ENCODE results near the gene FAM163B.
"Not testable (repeated sequence)": the region's sequence is repeated elsewhere in the genome, so short reads cannot be mapped to it uniquely, and the experiment has no call there.

FAM163B gene

GRCh38 chr9:133629221-133630110 lies 20.3 kb upstream of the FAM163B start (continued):
- no peak for TF ChIP-seq POU6F1 (CRISPR knock-in tag; IDR thresholded peaks at IDR 0.05; ENCODE audit: borderline replicate concordance, low read depth)
- no peak for TF ChIP-seq ZNF8 (CRISPR knock-in tag; IDR thresholded peaks at IDR 0.05)
- no peak for TF ChIP-seq ZNF565 (CRISPR knock-in tag; conservative IDR thresholded peaks at IDR 0.05; ENCODE audit: low read depth)
- no peak for TF ChIP-seq GLIS3 (CRISPR knock-in tag; IDR thresholded peaks at IDR 0.05)
- no peak for TF ChIP-seq PPARA (CRISPR knock-in tag; IDR thresholded peaks at IDR 0.05; ENCODE audit: borderline replicate concordance)
- TF ChIP-seq ESRRG (CRISPR knock-in tag; IDR thresholded peaks at IDR 0.05) = no peak
- no peak for TF ChIP-seq PATZ1 (CRISPR knock-in tag; IDR thresholded peaks at IDR 0.05; ENCODE audit: borderline replicate concordance)

GRCh38 chr9:133628766-133629165 lies 19.6 kb upstream of the FAM163B start:
- TF ChIP-seq ESRRG (CRISPR knock-in tag; IDR thresholded peaks at IDR 0.05) (no peak), CSDC2 (CRISPR knock-in tag; IDR thresholded peaks at IDR 0.05) (no peak), BACH2 (CRISPR knock-in tag; IDR thresholded peaks at IDR 0.05; ENCODE audit: borderline replicate concordance) (no peak), RARB (CRISPR knock-in tag; IDR thresholded peaks at IDR 0.05) (no peak), POU6F1 (CRISPR knock-in tag; IDR thresholded peaks at IDR 0.05; ENCODE audit: borderline replicate concordance, low read depth) (no peak)
- ATAC-seq = no peak

- ATAC-seq = no peak
- TF ChIP-seq ZFP3 (CRISPR knock-in tag; IDR thresholded peaks at IDR 0.05) (no peak), TCF4 (CRISPR knock-in tag; IDR thresholded peaks at IDR 0.05; ENCODE audit: borderline replicate concordance) (peak; percentile 77; the same call in 1 of the 2 replicates)
Measured at GRCh38 chr9:133627341-133627740, 18.2 kb upstream of the FAM163B start.

DNA sequence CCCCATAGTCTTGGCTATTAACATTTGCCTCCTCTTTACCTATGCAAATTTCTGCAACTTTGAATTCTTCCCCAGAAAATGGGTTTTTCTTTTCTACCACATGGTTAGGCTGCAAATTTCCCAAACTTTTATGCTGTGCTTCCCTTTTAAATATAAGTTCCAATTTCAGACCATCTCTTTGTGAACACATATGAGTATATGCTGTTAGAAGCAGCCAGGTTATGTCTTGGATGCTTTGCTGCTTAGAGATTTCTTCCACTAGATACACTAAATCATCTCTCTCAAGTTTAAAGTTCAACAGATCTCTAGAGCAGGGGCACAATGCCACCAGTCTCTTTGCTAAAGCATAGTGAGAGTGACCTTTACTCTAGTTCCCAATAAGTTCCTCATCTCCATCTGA lies 16.8 kb upstream of the FAM163B start:
- not testable (repeated sequence) for ATAC-seq

- no peak for TF ChIP-seq CSDC2 (CRISPR knock-in tag; IDR thresholded peaks at IDR 0.05)
- ATAC-seq = no peak
Measured at GRCh38 chr9:133622555-133622954, 13.4 kb upstream of the FAM163B start.

DNA sequence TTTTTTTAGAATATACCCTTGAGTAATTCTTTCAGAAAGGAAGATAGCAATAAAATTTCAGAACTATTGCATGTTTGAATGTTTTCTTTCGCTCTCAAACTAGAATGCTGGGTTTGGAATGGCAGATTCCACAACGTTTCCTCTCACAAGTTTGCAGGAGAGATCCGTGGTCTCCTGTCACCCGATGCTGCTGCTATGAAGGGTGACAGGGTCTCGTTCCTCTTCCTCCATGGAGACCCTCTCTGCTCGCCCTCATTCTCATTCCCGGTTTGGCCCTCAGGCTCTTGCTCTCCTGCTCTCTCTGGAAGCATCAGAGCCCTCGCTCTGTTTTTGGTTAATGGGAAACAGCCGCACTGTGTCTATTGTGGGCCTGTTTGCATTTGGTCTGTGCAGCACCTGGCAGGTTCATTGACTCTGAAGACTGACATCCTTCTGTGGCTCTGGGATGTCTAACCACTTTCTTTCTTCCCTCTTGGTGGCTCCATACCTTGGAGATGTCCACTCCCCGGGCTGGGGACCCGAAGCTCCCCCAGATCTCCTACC lies 12.6 kb upstream of the FAM163B start:
- ATAC-seq = no peak
- TF ChIP-seq, protein P1, sequence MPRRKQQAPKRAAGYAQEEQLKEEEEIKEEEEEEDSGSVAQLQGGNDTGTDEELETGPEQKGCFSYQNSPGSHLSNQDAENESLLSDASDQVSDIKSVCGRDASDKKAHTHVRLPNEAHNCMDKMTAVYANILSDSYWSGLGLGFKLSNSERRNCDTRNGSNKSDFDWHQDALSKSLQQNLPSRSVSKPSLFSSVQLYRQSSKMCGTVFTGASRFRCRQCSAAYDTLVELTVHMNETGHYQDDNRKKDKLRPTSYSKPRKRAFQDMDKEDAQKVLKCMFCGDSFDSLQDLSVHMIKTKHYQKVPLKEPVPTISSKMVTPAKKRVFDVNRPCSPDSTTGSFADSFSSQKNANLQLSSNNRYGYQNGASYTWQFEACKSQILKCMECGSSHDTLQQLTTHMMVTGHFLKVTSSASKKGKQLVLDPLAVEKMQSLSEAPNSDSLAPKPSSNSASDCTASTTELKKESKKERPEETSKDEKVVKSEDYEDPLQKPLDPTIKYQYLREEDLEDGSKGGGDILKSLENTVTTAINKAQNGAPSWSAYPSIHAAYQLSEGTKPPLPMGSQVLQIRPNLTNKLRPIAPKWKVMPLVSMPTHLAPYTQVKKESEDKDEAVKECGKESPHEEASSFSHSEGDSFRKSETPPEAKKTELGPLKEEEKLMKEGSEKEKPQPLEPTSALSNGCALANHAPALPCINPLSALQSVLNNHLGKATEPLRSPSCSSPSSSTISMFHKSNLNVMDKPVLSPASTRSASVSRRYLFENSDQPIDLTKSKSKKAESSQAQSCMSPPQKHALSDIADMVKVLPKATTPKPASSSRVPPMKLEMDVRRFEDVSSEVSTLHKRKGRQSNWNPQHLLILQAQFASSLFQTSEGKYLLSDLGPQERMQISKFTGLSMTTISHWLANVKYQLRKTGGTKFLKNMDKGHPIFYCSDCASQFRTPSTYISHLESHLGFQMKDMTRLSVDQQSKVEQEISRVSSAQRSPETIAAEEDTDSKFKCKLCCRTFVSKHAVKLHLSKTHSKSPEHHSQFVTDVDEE (CRISPR knock-in tag; IDR thresholded peaks at IDR 0.05) = no peak
- TF ChIP-seq PATZ1 (CRISPR knock-in tag; IDR thresholded peaks at IDR 0.05; ENCODE audit: borderline replicate concordance) (no peak), TOX (CRISPR knock-in tag; IDR thresholded peaks at IDR 0.05; ENCODE audit: borderline replicate concordance) (no peak), RARB (CRISPR knock-in tag; IDR thresholded peaks at IDR 0.05) (no peak), TCF4 (CRISPR knock-in tag; IDR thresholded peaks at IDR 0.05; ENCODE audit: borderline replicate concordance) (no peak), ZC3H10 (CRISPR knock-in tag; IDR thresholded peaks at IDR 0.05) (no peak), CSRNP3 (CRISPR knock-in tag; IDR thresholded peaks at IDR 0.05) (no peak), GLIS3 (CRISPR knock-in tag; IDR thresholded peaks at IDR 0.05) (no peak), BACH2 (CRISPR knock-in tag; IDR thresholded peaks at IDR 0.05; ENCODE audit: borderline replicate concordance) (no peak), PPARA (CRISPR knock-in tag; IDR thresholded peaks at IDR 0.05; ENCODE audit: borderline replicate concordance) (no peak), CSDC2 (CRISPR knock-in tag; IDR thresholded peaks at IDR 0.05) (no peak), POU6F1 (CRISPR knock-in tag; IDR thresholded peaks at IDR 0.05; ENCODE audit: borderline replicate concordance, low read depth) (no peak)
